ENCODE data around the gene PDE8A. TPM values are rescaled to one million over a fixed set of nuclear protein-coding genes. Genes with fewer than 3 reads are reported as not detected.

Gene PDE8A
- total RNA-seq, 6 experiments from 2014 or later: 32.7 to 40.5 (median 37.4) TPM

GRCh38 chr15:85155857-85156256, 174.2 kb downstream of the PDE8A start:
- no peaks in the 10 kb centered on the region for H3K27me3 ChIP-seq
- ATAC-seq: no peak
- no peaks in the 10 kb centered on the region for H3K9me3 ChIP-seq
- H3K36me3 ChIP-seq: no peaks in the 10 kb centered on the region
- no peaks in the 10 kb centered on the region for H3K4me1 ChIP-seq
- DNase-seq: no peak
- TF ChIP-seq CTCF (IDR thresholded peaks at IDR 0.05) (no peak), POLR2A (IDR thresholded peaks at IDR 0.05) (no peak)
- no peak overlapping the region for H3K27ac ChIP-seq
- H3K4me3 ChIP-seq: no peak overlapping the region
- intact Hi-C loops (cut with DNase I): no loop called here
- 80% methylated on average over 1 of the region's 1 CpG for WGBS (ENCODE audit: insufficient coverage, low coverage, low lambda C conversion rate, missing lambda C conversion rate)

GRCh38 chr15:85157344-85157743, 175.7 kb downstream of the PDE8A start:
- DNase-seq (no peak), ATAC-seq (no peak)
- H3K4me3 ChIP-seq: no peak overlapping the region
- no peaks in the 10 kb centered on the region for H3K36me3 ChIP-seq
- no peak overlapping the region for H3K27ac ChIP-seq
- intact Hi-C loops (cut with DNase I): no loop called here
- H3K4me1 ChIP-seq: no peaks in the 10 kb centered on the region
- H3K27me3 ChIP-seq: no peaks in the 10 kb centered on the region
- H3K9me3 ChIP-seq: no peaks in the 10 kb centered on the region
- no peak for TF ChIP-seq CTCF (IDR thresholded peaks at IDR 0.05)
- no peak for TF ChIP-seq POLR2A (IDR thresholded peaks at IDR 0.05)

GRCh38 chr15:85162237-85162636, 180.6 kb downstream of the PDE8A start:
- Histone ChIP-seq H3K9me3 (no peaks in the 10 kb centered on the region), H3K36me3 (no peaks in the 10 kb centered on the region), H3K4me1 (no peaks in the 10 kb centered on the region), H3K27me3 (no peaks in the 10 kb centered on the region), H3K27ac (no peak overlapping the region), H3K4me3 (no peak overlapping the region)
- 100% methylated on average over 1 of the region's 1 CpG for WGBS (ENCODE audit: insufficient coverage, low coverage, low lambda C conversion rate, missing lambda C conversion rate)
- no peak for DNase-seq
- intact Hi-C loops (cut with DNase I): no loop called here
- ATAC-seq: no peak
- no peak for TF ChIP-seq POLR2A (IDR thresholded peaks at IDR 0.05)
- TF ChIP-seq CTCF (IDR thresholded peaks at IDR 0.05): no peak

GRCh38 chr15:85164841-85165466, 183.3 kb downstream of the PDE8A start:
- intact Hi-C loops (cut with DNase I): no loop called here
- H3K9me3 ChIP-seq: no peaks in the 10 kb centered on the region

More at GRCh38 chr15:85164841-85165466, 183.3 kb downstream of the PDE8A start:
- Histone ChIP-seq H3K27ac (no peak overlapping the region), H3K4me3 (no peak overlapping the region), H3K4me1 (peaks cover 0 to 7% (median 0%) of the 10 kb centered on the region in 4 donors), H3K36me3 (no peaks in the 10 kb centered on the region), H3K27me3 (no peaks in the 10 kb centered on the region)
- WGBS (ENCODE audit: insufficient coverage, low coverage, low lambda C conversion rate, missing lambda C conversion rate): 69% methylated on average over 5 of the region's 7 CpGs
- no peak for ATAC-seq
- TF ChIP-seq POLR2A (IDR thresholded peaks at IDR 0.05) (no peak), CTCF (IDR thresholded peaks at IDR 0.05) (no peak)
- no peak for DNase-seq

Measured in right lobe of liver (tissue), 6 donors.